ENCODE measurements around the gene SCLT1.
"Not testable (repeated sequence)": the region's sequence is repeated elsewhere in the genome, so short reads cannot be mapped to it uniquely, and the experiment has no call there.

SCLT1 gene

DNA sequence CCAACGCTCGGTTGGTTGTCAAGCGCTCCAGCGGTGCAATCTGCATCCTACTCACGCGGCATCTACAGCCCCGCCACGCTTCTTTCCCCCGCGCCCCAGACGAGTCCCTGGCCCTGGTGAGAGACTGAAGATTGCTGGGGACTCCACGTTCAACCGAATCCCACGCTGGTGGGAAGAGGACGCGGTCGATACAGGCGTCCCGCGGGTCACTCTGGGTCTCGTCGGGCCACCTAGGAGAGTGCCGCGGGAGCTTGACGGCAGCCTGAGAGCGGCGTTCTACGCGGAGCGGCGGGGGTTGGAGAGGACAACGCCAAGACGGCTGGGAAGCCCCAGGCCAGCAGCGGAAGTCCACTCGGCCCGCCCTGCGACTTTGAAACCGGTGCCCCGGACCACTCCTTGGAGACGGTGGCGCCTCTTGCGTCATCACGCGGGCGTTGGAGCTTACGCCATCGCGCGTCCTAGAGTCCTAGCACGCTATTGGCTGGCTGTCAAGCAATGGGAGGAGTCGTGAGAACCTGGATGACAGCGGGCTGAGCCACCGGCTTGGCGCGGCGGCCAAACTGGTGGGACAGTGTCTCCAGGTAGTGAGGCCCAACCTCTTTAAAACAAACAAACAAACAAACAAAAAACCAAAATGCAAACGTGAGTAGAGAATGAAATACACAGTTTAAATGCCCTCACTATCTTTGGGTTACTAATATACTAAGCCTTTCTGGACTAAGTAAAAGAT lies at the start of gene SCLT1:
Gene SCLT1, minus strand, starts transcription at position 349 of the 730 bp plus-strand sequence. CDS start 436 bp downstream, outside the sequence.
- H3K9me3 Mint-ChIP-seq, result no peaks in the 10 kb centered on the region
- peak; percentile 99 for ATAC-seq
- peaks cover 36% of the 10 kb centered on the region for H3K4me1 Mint-ChIP-seq
- no peak within 1 kb of the TSS for H3K27ac Mint-ChIP-seq
- H3K4me3 Mint-ChIP-seq, result no peak within 1 kb of the TSS
- no peaks in the 10 kb centered on the region for H3K27me3 Mint-ChIP-seq
- H3K36me3 Mint-ChIP-seq, result no peaks in the 10 kb centered on the region

GRCh38 chr4:129140521-129140920 lies 47.2 kb upstream of the SCLT1 start:
- no peak for ATAC-seq
- Mint-ChIP-seq H3K27me3 (no peaks in the 10 kb centered on the region), H3K27ac (no peak overlapping the region), H3K4me1 (no peaks in the 10 kb centered on the region), H3K36me3 (no peaks in the 10 kb centered on the region), H3K9me3 (no peaks in the 10 kb centered on the region), H3K4me3 (no peak overlapping the region)

- Mint-ChIP-seq H3K4me1 (no peaks in the 10 kb centered on the region), H3K27me3 (no peaks in the 10 kb centered on the region), H3K9me3 (no peaks in the 10 kb centered on the region), H3K4me3 (no peak overlapping the region), H3K27ac (no peak overlapping the region), H3K36me3 (no peaks in the 10 kb centered on the region)
- no peak for ATAC-seq
Observed at GRCh38 chr4:129138810-129139496, 45.6 kb upstream of the SCLT1 start.

DNA sequence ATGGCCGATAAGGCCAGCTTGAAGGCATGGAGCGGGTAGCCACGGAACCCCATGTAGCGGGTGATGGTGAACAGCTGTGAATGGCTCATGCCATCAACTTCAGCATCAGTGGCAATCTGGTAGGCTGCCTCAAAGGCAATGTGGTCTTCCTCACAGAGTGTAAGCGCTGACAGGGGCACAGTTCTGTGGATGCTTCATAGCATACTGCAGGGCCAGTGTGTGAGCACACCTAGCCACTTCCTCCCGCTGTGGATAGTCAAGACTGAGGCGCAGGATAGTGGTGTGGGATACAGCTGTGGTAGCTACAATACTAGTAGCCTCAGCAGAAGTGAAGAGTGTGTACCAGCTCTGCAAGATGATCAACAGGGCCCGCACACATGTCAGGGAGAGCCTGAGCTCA lies 43.1 kb upstream of the SCLT1 start:
- Mint-ChIP-seq H3K36me3 (no peaks in the 10 kb centered on the region), H3K4me1 (no peaks in the 10 kb centered on the region), H3K27ac (no peak overlapping the region), H3K9me3 (no peaks in the 10 kb centered on the region), H3K4me3 (no peak overlapping the region), H3K27me3 (no peaks in the 10 kb centered on the region)
- ATAC-seq, result peak; percentile 35

DNA sequence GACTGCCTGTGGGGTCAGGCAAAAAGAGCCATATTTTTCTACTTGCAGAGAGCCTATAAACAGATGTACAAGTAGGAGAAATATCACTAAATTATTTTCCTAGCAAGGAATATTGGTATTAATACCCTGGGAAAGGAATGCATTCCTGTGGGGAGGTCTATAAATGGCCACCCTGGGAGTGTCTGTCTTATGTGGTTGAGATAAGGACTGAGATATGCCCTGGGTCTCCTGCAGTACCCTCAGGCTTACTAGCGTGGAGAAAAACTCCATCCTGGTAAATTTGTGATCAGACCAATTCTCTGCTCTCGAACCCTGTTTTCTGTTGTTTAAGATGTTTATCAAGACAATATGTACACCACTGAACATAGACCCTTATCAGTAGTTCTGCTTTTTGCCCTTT lies 38.0 kb upstream of the SCLT1 start:
- Mint-ChIP-seq H3K36me3 (no peaks in the 10 kb centered on the region), H3K4me1 (no peaks in the 10 kb centered on the region), H3K9me3 (no peaks in the 10 kb centered on the region), H3K27ac (no peak overlapping the region), H3K27me3 (no peaks in the 10 kb centered on the region), H3K4me3 (no peak overlapping the region)
- no peak for ATAC-seq

- Mint-ChIP-seq H3K9me3 (peaks cover 3% of the 10 kb centered on the region), H3K27me3 (no peaks in the 10 kb centered on the region), H3K36me3 (peaks cover 10% of the 10 kb centered on the region), H3K4me1 (no peaks in the 10 kb centered on the region), H3K27ac (no peak overlapping the region), H3K4me3 (no peak overlapping the region)
- ATAC-seq, result no peak
Observed at GRCh38 chr4:129129143-129129542, 35.8 kb upstream of the SCLT1 start.

DNA sequence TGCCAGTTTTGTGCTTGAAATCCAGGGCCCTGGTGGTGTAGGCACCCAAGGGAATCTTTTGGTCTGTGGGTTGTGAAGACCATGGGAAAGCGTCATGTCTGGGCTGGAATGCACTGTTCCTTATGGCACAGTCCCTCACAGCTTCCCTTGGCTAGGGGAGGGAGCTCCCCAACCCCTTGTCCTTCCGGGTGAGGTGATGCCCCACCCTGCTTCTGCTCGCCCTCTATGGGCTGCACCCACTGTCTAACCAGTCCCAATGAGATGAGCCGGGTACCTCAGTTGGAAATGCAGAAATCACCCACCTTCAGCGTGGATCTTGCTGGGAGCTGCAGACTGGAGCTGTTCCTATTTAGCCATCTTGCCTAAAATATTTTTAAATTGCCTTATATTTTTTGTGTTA lies 33.3 kb upstream of the SCLT1 start:
- ATAC-seq, H3K4me1 Mint-ChIP-seq, H3K27me3 Mint-ChIP-seq: not testable (repeated sequence)

DNA sequence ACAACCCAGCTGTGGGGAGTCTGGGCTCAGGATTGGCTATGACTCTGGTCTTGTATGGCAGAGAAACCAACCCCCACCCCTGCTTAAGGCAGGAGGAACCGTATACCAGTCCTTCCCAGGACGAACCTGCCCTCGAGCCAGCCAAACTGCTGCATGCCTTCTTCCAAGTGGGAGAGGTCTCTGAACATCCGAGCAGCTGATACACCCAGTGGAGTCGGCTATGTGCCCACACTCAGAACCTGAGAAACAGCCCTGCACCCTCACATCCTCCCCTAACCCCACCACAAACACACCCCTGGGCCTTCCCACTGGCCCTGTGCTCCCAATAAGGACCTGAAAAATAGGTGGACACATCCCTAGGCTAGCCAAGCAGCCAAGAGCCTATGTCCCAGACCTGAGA lies 24.4 kb upstream of the SCLT1 start:
- Mint-ChIP-seq H3K27me3 (no peaks in the 10 kb centered on the region), H3K4me3 (no peak overlapping the region), H3K9me3 (no peaks in the 10 kb centered on the region), H3K36me3 (no peaks in the 10 kb centered on the region), H3K4me1 (no peaks in the 10 kb centered on the region), H3K27ac (no peak overlapping the region)
- ATAC-seq, result no peak

More for the DNA sequence above, 33.3 kb upstream of the SCLT1 start:
- H3K27ac Mint-ChIP-seq, H3K9me3 Mint-ChIP-seq, H3K4me3 Mint-ChIP-seq: not testable (repeated sequence)
- peaks cover 19% of the 10 kb centered on the region for H3K36me3 Mint-ChIP-seq

DNA sequence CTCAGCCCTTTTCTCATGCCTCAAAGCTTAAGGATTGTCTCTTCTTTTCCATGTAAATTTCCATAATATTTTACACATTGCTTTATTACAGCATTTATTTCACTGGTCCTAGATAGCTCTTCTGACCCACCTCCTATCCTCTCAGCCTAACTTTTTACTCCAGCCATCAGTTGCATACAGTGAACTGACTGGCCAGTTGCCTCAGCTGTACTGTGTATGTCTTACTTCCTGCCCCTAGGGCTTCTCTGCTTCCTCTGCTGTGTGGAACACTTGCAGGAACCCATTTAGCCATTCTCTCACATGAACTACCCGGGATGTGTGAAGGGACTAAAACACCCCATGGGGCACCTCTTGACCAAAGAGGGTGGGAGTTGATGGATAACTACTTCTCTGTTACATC lies 20.6 kb upstream of the SCLT1 start:
- Mint-ChIP-seq H3K4me3 (no peak overlapping the region), H3K27me3 (no peaks in the 10 kb centered on the region), H3K4me1 (no peaks in the 10 kb centered on the region), H3K27ac (no peak overlapping the region), H3K36me3 (peaks cover 17% of the 10 kb centered on the region), H3K9me3 (no peaks in the 10 kb centered on the region)
- no peak for ATAC-seq

GRCh38 chr4:129113434-129113833 lies 20.1 kb upstream of the SCLT1 start:
- no peak overlapping the region for H3K4me3 Mint-ChIP-seq
- no peak for ATAC-seq
- H3K27me3 Mint-ChIP-seq, result no peaks in the 10 kb centered on the region
- H3K4me1 Mint-ChIP-seq, result no peaks in the 10 kb centered on the region
- no peak overlapping the region for H3K27ac Mint-ChIP-seq
- no peaks in the 10 kb centered on the region for H3K9me3 Mint-ChIP-seq
- peaks cover 18% of the 10 kb centered on the region for H3K36me3 Mint-ChIP-seq

GRCh38 chr4:129111919-129112318 lies 18.6 kb upstream of the SCLT1 start:
- H3K4me3 Mint-ChIP-seq, result no peak overlapping the region
- no peak for ATAC-seq
- no peaks in the 10 kb centered on the region for H3K27me3 Mint-ChIP-seq
- peaks cover 18% of the 10 kb centered on the region for H3K36me3 Mint-ChIP-seq
- no peak overlapping the region for H3K27ac Mint-ChIP-seq
- no peaks in the 10 kb centered on the region for H3K4me1 Mint-ChIP-seq
- H3K9me3 Mint-ChIP-seq, result no peaks in the 10 kb centered on the region

DNA sequence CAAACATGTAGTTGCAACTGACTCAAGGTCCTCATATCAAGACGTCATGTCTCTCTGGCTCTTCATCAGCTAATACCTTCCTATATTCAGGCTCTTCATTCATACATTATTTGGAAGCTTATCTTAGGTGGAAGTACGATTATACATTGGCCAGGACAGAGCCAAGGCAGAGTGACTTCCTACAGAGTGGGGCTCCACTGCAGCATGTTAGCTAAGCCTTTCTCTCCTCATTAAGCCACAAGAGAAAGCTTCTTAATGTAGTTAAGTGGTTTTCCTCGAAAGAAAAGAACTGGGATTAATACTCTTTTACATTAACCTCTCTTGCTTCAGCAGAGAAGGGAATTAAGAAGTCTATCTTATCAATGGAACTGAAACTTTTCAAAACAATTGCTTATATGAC lies 17.6 kb upstream of the SCLT1 start:
- H3K4me1 Mint-ChIP-seq, result no peaks in the 10 kb centered on the region
- no peak overlapping the region for H3K27ac Mint-ChIP-seq
- ATAC-seq, result no peak
- H3K9me3 Mint-ChIP-seq, result no peaks in the 10 kb centered on the region
- no peak overlapping the region for H3K4me3 Mint-ChIP-seq
- H3K36me3 Mint-ChIP-seq, result peaks cover 18% of the 10 kb centered on the region
- H3K27me3 Mint-ChIP-seq, result no peaks in the 10 kb centered on the region

- no peak for ATAC-seq
- H3K4me1 Mint-ChIP-seq, result no peaks in the 10 kb centered on the region
- peaks cover 18% of the 10 kb centered on the region for H3K36me3 Mint-ChIP-seq
- H3K27ac Mint-ChIP-seq, result no peak overlapping the region
- no peaks in the 10 kb centered on the region for H3K9me3 Mint-ChIP-seq
- no peaks in the 10 kb centered on the region for H3K27me3 Mint-ChIP-seq
- H3K4me3 Mint-ChIP-seq, result no peak overlapping the region
Observed at GRCh38 chr4:129109965-129110824, 16.9 kb upstream of the SCLT1 start.

GRCh38 chr4:129098531-129099001 lies 5.2 kb upstream of the SCLT1 start:
- no peak for ATAC-seq
- no peaks in the 10 kb centered on the region for H3K27me3 Mint-ChIP-seq
- H3K27ac Mint-ChIP-seq, result no peak overlapping the region
- H3K9me3 Mint-ChIP-seq, result no peaks in the 10 kb centered on the region
- no peak overlapping the region for H3K4me3 Mint-ChIP-seq
- peaks cover 6% of the 10 kb centered on the region for H3K36me3 Mint-ChIP-seq
- H3K4me1 Mint-ChIP-seq, result peaks cover 18% of the 10 kb centered on the region

GRCh38 chr4:129095811-129096454 lies 2.6 kb upstream of the SCLT1 start, which contains the start of gene C4orf33:
TSS of gene C4orf33 (plus strand) at chr4:129096152. CDS start at chr4:129102611, 6,459 bp downstream.
- peak within 1 kb of the TSS; percentile 97 for H3K27ac Mint-ChIP-seq
- H3K4me3 Mint-ChIP-seq, result peak within 1 kb of the TSS; percentile 98

More at GRCh38 chr4:129095811-129096454, 2.6 kb upstream of the SCLT1 start, which contains the start of gene C4orf33:
- Mint-ChIP-seq H3K36me3 (no peaks in the 10 kb centered on the region), H3K27me3 (no peaks in the 10 kb centered on the region), H3K9me3 (no peaks in the 10 kb centered on the region), H3K4me1 (peaks cover 21% of the 10 kb centered on the region)
- ATAC-seq, result peak; percentile 69
